NB4 (cell line): ENCODE results near the gene CLHC1.

Experiments used
- DNase-seq: peaks from one replicate; pipeline ENCODE4 v3.0.0; 2010; ENCODE audit warnings: low read depth
- H3K4me3 ChIP-seq: one replicate; pipeline ENCODE4 v1.5.1; 2011; ENCODE audit warnings: mild to moderate bottlenecking, low read depth, low read length, moderate library complexity
- MYC ChIP-seq: IDR thresholded peaks from 2 replicates; pipeline ENCODE4 v1.6.1; 2011; ENCODE audit warnings: low read depth, low read length
- POLR2A ChIP-seq: IDR thresholded peaks from 2 replicates; pipeline ENCODE4 v1.6.1; 2011; ENCODE audit warnings: mild to moderate bottlenecking; ENCODE audit not compliant: insufficient read length; ENCODE audit errors: extremely low read depth
- TF ChIP-seq, protein P1 (sequence below): IDR thresholded peaks from 2 replicates; pipeline ENCODE4 v1.6.1; 2011; ENCODE audit warnings: low read depth, low read length
- TF ChIP-seq, protein P2 (sequence below): IDR thresholded peaks from one replicate; pipeline ENCODE4 v1.5.1; 2012; ENCODE audit warnings: low read depth, low read length

CLHC1 gene

GRCh38 chr2:55157474-55157884, 74.6 kb downstream of the CLHC1 start:
- TF ChIP-seq, protein P1, sequence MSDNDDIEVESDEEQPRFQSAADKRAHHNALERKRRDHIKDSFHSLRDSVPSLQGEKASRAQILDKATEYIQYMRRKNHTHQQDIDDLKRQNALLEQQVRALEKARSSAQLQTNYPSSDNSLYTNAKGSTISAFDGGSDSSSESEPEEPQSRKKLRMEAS: no peak
- TF ChIP-seq MYC (no peak), POLR2A (no peak)
- TF ChIP-seq, protein P2, sequence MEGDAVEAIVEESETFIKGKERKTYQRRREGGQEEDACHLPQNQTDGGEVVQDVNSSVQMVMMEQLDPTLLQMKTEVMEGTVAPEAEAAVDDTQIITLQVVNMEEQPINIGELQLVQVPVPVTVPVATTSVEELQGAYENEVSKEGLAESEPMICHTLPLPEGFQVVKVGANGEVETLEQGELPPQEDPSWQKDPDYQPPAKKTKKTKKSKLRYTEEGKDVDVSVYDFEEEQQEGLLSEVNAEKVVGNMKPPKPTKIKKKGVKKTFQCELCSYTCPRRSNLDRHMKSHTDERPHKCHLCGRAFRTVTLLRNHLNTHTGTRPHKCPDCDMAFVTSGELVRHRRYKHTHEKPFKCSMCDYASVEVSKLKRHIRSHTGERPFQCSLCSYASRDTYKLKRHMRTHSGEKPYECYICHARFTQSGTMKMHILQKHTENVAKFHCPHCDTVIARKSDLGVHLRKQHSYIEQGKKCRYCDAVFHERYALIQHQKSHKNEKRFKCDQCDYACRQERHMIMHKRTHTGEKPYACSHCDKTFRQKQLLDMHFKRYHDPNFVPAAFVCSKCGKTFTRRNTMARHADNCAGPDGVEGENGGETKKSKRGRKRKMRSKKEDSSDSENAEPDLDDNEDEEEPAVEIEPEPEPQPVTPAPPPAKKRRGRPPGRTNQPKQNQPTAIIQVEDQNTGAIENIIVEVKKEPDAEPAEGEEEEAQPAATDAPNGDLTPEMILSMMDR: no peak
- no peak for DNase-seq
- H3K4me3 ChIP-seq: no peak overlapping the region

DNA sequence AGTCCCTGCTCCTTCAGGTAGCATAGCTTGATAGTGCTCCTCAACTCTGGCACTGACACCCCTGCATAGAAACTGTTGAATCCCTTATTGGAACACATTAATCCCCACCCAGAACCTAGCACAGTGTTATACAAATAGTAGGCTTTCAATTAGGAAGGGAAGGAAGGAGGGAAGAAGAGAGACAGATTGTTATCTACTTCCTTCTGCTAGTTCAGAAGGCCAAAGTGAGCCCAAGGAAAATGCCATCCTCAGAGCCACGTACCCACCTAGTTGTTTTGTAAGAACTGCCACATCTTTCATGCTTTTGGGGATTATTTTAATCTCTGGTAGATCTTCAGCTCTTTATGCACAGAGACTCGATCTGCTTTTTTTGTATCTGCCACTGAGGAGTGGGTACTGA, 75.1 kb downstream of the CLHC1 start:
- no peak overlapping the region for H3K4me3 ChIP-seq
- TF ChIP-seq, protein P1: no peak
- TF ChIP-seq MYC (no peak), POLR2A (no peak)
- TF ChIP-seq, protein P2: no peak
- no peak for DNase-seq

- no peak for DNase-seq
- TF ChIP-seq, protein P2: no peak
- TF ChIP-seq, protein P1: no peak
- TF ChIP-seq MYC (no peak), POLR2A (no peak)
- no peak overlapping the region for H3K4me3 ChIP-seq
These were observed 75.8 kb downstream of the CLHC1 start for GRCh38 chr2:55156326-55156725.

DNA sequence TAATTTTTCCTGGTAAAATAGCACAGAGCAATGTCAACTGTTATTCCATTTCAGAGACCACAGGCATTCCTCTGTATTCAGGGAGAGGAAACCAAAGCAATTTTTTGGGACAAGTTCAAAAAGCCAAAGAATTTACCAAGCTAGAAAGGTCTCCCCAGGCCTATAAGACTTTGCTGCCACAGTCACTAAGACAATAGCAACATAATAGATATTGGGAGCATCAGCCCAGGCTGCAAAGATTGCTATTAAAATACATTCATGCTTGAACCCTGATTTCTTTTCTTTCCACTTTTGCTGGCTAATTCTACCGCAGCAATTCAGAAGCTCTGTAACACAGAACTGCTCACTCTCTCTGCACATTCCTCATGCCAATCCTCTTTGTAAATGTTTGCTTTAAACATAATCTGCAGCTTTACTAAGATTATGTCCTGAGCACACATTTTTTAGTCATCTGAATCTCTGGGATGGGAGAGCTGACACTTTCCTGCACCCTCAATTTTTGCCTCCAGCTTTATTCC, 76.3 kb downstream of the CLHC1 start:
- no peak for DNase-seq
- no peak for TF ChIP-seq POLR2A
- TF ChIP-seq MYC: no peak
- TF ChIP-seq, protein P2: no peak
- TF ChIP-seq, protein P1: no peak
- H3K4me3 ChIP-seq: no peak overlapping the region

DNA sequence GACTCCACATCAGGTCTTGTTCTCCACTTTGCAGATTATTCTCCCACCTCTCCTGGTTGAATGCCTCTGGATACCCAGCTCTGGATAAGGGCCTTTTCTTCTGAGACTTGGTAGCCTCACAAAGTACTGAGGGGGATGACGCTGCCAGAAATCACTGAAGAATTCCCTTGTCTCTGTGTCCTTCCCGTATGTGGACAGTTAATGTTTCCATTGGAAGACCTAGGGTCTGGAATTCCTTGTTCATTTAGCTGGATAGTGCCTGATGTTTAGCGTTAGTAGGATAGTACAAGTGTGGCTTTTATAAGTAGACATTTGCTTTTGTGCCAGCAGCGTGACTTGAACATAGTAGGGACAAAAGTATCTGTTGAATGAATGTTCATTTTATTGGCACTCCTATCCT, 76.9 kb downstream of the CLHC1 start:
- no peak overlapping the region for H3K4me3 ChIP-seq
- TF ChIP-seq MYC (no peak), POLR2A (no peak)
- TF ChIP-seq, protein P2: no peak
- TF ChIP-seq, protein P1: no peak
- no peak for DNase-seq

- no peak overlapping the region for H3K4me3 ChIP-seq
- no peak for DNase-seq
- TF ChIP-seq POLR2A (no peak), MYC (no peak)
- TF ChIP-seq, protein P2: no peak
- TF ChIP-seq, protein P1: no peak
These were observed 77.5 kb downstream of the CLHC1 start for GRCh38 chr2:55154525-55155030.
